Measurements from ENCODE around the gene GDPD4.

GDPD4 gene

DNA sequence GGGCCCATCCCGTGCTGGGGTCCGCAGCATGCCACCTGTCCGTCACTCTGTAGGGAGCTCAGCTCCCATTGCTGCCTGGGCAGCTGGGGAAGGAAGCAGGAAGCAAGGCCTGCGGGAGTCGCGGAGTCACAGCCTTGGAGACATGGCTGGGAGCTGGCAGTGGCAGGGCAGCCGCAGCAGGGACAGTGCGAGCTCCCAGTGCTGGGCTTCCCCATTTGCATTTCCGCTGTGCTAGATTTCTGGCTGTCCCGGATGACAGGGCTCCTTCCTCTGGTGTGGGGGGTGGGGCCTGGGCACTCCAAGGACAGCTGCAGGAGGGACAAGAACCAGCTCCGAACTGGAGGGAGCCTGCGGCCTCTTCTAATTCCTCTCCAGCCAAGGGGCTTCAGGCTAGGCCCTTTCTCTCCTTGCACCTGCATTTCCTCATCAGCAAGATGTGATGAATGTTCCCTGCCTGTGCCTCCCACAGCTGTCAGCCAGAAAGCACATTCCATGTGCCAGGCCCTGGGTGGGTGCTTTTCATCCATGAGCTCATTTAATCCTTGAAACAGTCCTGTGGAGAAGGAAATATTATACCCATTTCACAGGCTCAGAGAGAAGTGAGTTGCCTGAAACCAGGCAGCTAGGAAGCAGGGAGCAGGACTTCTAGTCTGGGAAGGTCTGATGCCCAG, 125.5 kb downstream of the GDPD4 start:
- TF ChIP-seq, protein P1, sequence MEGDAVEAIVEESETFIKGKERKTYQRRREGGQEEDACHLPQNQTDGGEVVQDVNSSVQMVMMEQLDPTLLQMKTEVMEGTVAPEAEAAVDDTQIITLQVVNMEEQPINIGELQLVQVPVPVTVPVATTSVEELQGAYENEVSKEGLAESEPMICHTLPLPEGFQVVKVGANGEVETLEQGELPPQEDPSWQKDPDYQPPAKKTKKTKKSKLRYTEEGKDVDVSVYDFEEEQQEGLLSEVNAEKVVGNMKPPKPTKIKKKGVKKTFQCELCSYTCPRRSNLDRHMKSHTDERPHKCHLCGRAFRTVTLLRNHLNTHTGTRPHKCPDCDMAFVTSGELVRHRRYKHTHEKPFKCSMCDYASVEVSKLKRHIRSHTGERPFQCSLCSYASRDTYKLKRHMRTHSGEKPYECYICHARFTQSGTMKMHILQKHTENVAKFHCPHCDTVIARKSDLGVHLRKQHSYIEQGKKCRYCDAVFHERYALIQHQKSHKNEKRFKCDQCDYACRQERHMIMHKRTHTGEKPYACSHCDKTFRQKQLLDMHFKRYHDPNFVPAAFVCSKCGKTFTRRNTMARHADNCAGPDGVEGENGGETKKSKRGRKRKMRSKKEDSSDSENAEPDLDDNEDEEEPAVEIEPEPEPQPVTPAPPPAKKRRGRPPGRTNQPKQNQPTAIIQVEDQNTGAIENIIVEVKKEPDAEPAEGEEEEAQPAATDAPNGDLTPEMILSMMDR (conservative IDR thresholded peaks at IDR 0.05; ENCODE audit: low read depth) = no peak
- DNase-seq (ENCODE audit: low spot score) = no peak
- ChIA-PET POLR2A (ENCODE audit: low non-redundant PET) (no interaction called here), CTCF (interaction anchor here (1.1 to 2.2 kb wide), 2 partner anchors 36 to 49 kb away, joined by 3 to 7 read pairs; no protein-coding TSS in a partner anchor)
- no peak overlapping the region for H3K27ac ChIP-seq

DNA sequence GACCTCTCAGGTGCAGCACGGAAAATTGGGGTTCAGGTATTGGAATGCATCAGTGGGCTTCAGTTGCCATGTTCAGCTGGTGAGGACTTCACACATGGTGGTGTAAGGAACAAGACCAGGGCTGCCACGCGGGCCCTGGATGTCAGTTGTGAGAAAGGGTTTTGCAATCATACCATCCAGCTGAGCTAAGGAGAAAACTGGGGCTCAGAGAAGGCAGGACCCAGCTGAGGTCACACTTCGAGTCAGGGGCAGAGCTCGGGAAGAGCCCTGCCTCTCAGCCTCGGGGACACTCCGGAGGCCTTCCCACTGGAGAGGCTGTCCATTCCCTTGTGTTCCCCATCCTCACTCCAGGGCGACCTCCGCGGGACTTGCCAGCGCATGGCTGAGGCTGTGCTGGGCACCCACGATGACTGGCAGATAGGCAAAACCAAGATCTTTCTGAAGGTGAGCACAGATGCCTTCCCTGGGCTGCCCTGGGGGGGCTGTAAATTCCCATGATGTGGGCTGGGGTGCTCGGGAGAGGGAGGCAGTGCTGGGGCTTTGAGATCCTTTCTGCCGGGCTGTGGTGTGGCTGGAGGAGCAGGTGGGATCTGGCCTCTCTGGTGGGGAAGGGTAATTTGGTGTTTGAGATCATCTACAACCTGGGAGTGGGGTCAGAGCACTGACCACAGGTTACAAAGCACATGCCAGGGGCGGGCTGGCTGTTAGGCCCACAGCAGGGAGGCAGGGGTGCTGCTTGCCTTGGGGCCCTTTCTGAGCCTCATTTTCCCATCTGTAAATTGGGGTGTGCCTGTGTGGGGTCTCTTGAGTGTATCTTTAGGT, 126.3 kb downstream of the GDPD4 start:
- POLR2A ChIA-PET (ENCODE audit: low non-redundant PET) = no interaction called here
- TF ChIP-seq, protein P1 (conservative IDR thresholded peaks at IDR 0.05; ENCODE audit: low read depth) = no peak
- CTCF ChIA-PET = interaction anchor here (0.9 to 1.1 kb wide), 2 partner anchors 35 to 48 kb away, joined by 3 read pairs; no protein-coding TSS in a partner anchor
- H3K27ac ChIP-seq = no peak overlapping the region
- no peak for DNase-seq (ENCODE audit: low spot score)

DNA sequence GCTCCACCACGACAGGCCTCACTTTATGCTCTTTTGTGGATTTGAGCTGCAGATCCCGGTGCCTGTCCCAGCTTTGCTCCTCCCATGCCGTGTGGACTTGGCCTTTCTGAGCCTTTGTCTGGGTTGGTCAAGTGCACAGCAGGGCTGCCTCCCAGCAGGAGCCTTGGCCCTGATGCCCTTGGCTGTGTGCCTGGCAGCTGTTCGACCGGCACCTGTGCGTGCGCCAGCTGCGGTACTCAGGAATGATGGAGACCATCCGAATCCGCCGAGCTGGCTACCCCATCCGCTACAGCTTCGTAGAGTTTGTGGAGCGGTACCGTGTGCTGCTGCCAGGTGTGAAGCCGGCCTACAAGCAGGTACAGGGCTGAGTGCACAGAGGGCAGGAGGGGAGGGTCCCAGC, 126.9 kb downstream of the GDPD4 start:
- CTCF ChIA-PET = interaction anchor here (0.9 kb wide), 1 partner anchor 48 kb away, joined by 3 read pairs; no protein-coding TSS in a partner anchor
- no peak overlapping the region for H3K27ac ChIP-seq
- no peak for DNase-seq (ENCODE audit: low spot score)
- TF ChIP-seq, protein P1 (conservative IDR thresholded peaks at IDR 0.05; ENCODE audit: low read depth) = no peak
- POLR2A ChIA-PET (ENCODE audit: low non-redundant PET) = no interaction called here

DNA sequence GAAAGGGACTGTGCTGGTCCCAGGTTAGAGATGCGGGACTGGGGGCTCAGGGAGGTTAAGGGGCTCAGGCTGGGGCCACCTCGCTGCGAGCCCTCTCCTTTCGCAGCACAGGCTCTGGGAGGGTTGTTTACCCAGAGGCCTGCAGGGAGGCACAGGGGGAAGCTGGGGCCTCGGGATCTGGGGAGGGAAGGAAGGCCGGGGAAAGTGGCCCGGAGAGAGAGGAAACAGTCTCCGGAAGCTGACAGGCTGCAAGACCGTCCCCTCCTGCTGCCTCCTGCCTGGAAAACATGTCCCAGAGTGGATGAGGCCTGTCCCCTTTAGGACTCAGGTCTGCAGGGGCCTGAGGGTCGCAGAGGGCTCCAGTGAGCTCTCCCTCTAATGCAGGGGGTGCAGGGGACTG, 128.0 kb downstream of the GDPD4 start:
- H3K27ac ChIP-seq = no peak overlapping the region
- DNase-seq (ENCODE audit: low spot score) = no peak
- TF ChIP-seq, protein P1 (conservative IDR thresholded peaks at IDR 0.05; ENCODE audit: low read depth) = no peak
- CTCF ChIA-PET = interaction anchor here (0.6 to 1.1 kb wide), 2 partner anchors 47 to 1378 kb away, joined by 4 to 5 read pairs; no protein-coding TSS in a partner anchor
- POLR2A ChIA-PET (ENCODE audit: low non-redundant PET) = no interaction called here

DNA sequence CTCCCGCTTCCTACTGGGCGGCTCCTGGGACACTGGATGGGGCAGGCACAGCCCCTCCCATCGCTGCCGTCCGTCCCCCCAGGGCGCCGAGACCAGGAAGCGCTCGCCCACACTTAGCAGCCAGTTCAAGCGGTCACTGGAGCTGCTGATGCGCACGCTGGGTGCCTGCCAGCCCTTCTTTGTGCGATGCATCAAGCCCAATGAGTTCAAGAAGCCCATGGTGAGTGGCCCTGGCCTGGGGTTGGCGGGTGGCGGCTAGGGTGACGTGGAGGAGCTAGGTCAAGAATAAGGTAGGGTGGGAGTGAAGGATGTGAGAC, 128.9 kb downstream of the GDPD4 start:
- DNase-seq (ENCODE audit: low spot score) = no peak
- H3K27ac ChIP-seq = no peak overlapping the region
- TF ChIP-seq, protein P1 (conservative IDR thresholded peaks at IDR 0.05; ENCODE audit: low read depth) = no peak
- ChIA-PET CTCF (interaction anchor here (0.6 to 1.1 kb wide), 2 partner anchors 46 to 605 kb away, joined by 3 to 4 read pairs; no protein-coding TSS in a partner anchor), POLR2A (ENCODE audit: low non-redundant PET) (no interaction called here)

DNA sequence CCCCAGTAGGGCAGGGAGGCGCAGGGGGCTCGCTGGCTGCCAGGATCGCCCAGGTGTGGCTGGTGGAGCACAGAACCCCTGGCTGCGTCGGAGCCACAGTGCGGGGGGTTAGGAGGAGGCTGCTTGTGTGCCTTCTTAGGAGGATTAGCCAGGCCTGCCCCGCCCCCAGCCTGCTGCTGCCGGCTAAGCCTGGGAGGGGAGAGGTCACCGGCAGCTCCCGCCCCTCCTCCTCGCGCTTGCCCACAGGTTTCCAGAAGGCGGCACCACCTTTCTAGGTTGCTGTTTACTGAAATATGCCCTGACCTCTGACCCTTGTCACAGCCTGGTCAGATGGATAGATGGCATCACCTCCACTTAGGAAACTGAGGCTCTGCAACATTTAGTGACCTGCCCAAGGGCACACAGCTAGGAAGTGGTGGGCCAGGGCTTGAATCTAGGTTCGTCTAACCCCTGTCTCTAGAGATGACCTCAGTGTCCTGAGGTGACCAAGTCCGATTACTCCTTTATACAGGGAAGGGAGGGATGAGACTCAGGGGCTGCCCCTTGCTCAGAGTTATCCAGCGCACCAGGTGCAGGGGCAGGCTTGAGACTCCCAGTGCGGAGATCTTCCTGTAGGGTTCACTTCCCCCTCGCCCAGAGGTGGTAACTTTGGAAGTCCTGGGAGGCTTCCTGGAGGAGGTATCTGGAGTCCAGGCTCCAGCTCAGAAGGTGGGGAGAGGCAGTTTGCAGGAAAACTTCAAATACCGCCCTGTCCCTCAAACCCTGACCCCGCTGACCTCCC, 129.4 kb downstream of the GDPD4 start:
- H3K27ac ChIP-seq = no peak overlapping the region
- ChIA-PET POLR2A (ENCODE audit: low non-redundant PET) (no interaction called here), CTCF (interaction anchor here (1.0 kb wide), 1 partner anchor 16 kb away, joined by 3 read pairs; no protein-coding TSS in a partner anchor)
- no peak for DNase-seq (ENCODE audit: low spot score)
- TF ChIP-seq, protein P1 (conservative IDR thresholded peaks at IDR 0.05; ENCODE audit: low read depth) = no peak

Measured in RWPE1 (cell line).